ENCODE results near the gene TTLL11.

GRCh38 chr9:121790841-121791240, 302.3 kb downstream of the TTLL11 start:
- TF ChIP-seq CTCF (conservative IDR thresholded peaks at IDR 0.05), result no peak
- TF ChIP-seq ZFX (IDR thresholded peaks at IDR 0.05), result no peak

Data from C4-2B (cell line).